SKM-1 (cell line): ENCODE results near the gene PITX1.

Source experiments
- DNase-seq: peaks from one replicate; lab custom pipeline; 2025; ENCODE audit not compliant: unreplicated experiment; lab: John Stamatoyannopoulos, UW

PITX1 gene

DNA sequence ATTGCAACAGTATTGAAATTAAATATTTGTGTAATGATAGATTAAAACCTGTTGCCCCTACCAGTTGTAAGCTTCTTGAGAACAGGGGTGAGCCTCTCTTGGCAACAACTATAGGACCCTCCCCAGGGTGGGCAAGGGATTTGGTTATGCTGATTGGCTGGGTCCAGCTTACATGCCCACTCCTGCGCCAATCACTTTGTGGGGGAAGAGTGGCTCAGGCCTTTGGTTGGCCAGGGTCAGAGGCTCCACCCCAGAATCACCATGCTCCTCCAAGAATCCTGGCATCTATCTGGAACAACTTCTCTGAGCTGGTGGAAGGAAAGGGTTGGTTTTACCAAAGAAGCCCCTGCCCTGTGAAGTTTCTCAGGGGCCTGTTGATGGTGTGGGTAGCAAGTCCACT is 8.6 kb upstream of the PITX1 start:
- no peak for DNase-seq

DNA sequence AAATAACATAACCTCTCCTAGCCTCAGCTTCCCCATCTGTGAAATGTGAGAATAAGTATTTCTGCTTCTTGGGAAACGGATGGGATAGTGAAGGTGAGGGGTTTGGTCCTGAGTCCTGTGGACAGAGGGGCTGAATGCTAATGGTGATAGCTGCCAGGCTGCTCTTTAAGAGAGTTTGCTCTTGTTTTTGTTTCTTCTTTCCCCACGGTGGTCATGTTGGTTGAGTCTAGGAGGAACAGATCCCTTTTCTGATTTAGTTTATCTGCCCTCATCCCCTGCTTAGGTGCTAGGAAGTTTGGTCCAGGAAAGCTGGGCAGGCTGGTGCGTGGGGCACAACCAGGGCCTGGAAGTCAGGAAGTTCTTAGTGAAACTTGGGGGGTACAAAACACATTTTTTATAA is 7.7 kb upstream of the PITX1 start:
- DNase-seq, result no peak

- no peak for DNase-seq
Measured at GRCh38 chr5:135041145-135041587, 7.1 kb upstream of the PITX1 start.

- no peak for DNase-seq
Measured at GRCh38 chr5:135040333-135041144, 6.5 kb upstream of the PITX1 start.

- DNase-seq, result no peak
Measured at GRCh38 chr5:135040034-135040332, 6.0 kb upstream of the PITX1 start.

- no peak for DNase-seq
Measured at GRCh38 chr5:135039271-135040033, 5.4 kb upstream of the PITX1 start.

- DNase-seq, result no peak
Measured at GRCh38 chr5:135038813-135039270, 4.8 kb upstream of the PITX1 start.

GRCh38 chr5:135038205-135038812 is 4.3 kb upstream of the PITX1 start:
- no peak for DNase-seq

DNA sequence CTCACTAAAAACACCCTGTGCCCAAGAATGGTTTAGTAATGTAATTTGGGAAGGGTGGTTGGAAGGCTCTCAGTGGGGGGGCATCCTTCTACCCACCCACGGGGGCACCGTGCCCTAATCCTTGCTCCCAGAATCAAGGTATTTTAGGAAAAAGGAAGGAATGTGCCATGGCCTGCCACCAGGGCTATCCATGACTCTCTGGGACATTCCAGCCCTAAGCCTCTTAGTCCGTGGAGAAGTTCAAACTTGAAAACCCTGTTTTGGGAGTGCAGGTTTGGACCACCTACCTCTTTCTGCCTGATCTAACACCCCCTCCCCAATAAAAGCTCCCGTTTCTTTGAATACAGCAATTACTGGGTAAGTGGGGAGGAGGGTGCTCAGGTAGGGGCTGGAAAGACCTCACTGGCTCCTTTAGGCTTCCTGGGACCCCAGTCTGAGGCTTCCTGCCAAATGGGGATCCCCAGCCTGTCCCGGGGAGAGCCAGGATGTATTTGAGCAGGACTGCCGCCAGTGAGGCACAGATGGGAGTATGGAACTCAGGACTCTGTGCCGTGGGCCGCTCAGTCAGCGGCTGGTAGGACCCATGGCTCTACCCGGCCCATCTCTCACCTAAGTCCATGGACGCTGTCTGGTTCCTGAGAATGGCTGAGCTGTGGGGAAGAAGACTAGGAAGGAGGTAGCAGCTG is 3.6 kb upstream of the PITX1 start:
- DNase-seq, result no peak

- no peak for DNase-seq
Measured at GRCh38 chr5:135036405-135036804, 2.4 kb upstream of the PITX1 start.

GRCh38 chr5:135035678-135036030 is 1.6 kb upstream of the PITX1 start:
- no peak for DNase-seq

DNA sequence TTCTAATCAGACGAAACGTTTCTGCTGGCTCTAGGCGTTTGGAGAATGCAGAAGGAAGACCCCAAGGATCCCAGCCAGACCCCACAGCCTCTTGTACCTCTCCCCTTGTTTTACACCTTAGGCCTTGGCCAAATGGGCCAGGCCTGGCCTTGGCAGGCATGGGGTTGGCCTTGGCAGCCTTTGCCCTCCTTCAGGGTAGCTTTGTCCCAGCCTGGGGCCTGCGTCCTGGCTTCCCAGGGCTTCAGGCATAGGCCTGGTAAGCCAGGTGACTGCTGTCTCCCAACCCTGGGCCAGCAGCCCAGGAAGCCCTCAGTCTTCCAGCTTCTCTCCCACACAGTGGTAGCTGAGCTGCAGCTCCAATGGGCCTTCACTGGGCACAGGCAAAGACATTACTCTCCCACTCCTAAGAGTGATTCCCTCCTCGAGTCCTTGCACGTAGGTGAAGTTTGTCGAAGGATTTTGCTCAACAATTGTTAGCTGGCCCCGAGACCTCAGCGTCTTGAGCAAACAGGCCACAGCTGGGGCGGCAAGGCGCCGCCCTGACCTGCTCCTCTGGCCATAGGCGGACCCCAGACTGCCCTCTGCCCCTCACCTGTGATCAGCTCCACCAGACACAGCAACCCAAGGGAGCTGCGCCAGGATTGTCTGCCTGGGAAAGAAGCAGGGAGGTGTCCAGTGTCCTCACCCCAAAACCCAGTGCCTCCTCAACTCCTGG is 1.1 kb upstream of the PITX1 start:
- DNase-seq, result no peak

- no peak for DNase-seq
Measured at GRCh38 chr5:135034236-135034962, 371 bp upstream of the PITX1 start.

DNA sequence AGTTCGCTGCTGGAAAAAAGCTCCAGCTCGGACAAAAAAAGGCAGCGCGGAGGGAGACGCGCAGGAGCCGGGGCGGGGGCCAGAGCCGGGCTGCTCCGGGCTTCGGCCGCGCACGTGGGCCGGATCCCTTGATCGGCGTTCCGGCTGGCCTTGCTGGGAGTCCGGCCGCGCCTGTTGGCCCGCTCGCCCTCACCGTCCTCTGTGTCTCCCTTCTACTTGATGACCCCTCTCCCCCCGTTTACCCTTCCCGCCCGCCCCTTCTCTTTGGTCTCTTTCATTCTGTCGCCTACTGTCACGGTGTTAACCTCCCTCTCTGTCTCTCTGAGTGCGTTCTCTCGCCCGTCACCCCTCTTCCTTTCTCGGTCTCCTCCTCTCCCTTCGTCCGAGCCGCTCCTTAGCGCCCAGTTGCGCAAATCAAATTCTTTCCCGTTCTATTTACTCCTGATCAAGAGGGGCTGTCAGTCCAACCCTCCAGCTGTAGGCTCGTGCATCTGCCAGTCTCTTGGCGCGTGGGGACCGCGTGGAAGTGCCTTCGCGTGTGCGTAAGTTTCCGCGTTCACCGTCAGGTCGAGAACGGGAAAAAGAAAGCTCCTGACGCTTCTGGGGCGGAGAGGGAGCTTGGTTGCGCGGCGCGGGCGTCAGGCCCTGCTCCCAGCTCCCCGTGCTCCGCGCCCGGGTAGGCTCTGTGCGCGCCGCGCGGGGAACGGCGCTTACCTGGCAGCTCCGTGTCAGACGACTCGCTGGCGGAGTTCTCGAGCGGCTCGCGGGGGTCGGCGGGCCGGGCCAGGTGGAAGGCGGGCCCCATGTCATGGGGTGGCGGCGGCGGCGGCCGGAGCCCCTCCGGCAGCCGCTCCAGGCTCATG is 798 bp downstream of the PITX1 start:
- DNase-seq, result no peak

- no peak for DNase-seq
Measured at GRCh38 chr5:135032695-135032998, 1.4 kb downstream of the PITX1 start.

- DNase-seq, result no peak
Measured at GRCh38 chr5:135031813-135032694, 2.0 kb downstream of the PITX1 start.

- DNase-seq, result no peak
Measured at GRCh38 chr5:135030956-135031812, 2.8 kb downstream of the PITX1 start.
